Stimulated activated CD4-positive, alpha-beta T cell treated with anti-CD3 and anti-CD28 coated beads, Interleukin-1b, Interleukin-23, amount 100 ng/mL, for 4 hours (primary cell): ENCODE results near the gene PRDM5.
"Not testable (repeated sequence)": the region's sequence is repeated elsewhere in the genome, so short reads cannot be mapped to it uniquely, and the experiment has no call there.

Experiments used
- DNase-seq, 2 donors: peaks; one replicate each; pipeline ENCODE4 v3.0.0-alpha.2; 2020; ENCODE audit warnings: low read depth in 2 of 2

The PRDM5 gene

GRCh38 chr4:120648336-120648735 lies 274.2 kb downstream of the PRDM5 start:
- not testable (repeated sequence) for DNase-seq
